A549 (cell line): ENCODE data around the gene IPMK. TPM values are rescaled to one million over a fixed set of nuclear protein-coding genes. Genes with fewer than 3 reads are reported as not detected.

Experiments
- ATAC-seq, 2 experiments: fragments of 200-7000 bp in 1 of 2; fragments of >200 bp in 1 of 2; cut with Nextera tagmentation in 1 of 2; cut with Tn5 transposase in 1 of 2; 3 replicates each; pipeline versions ENCODE4 v1.8.0 to v1.9.1; 2018 to 2020; ENCODE audit warnings: mild to moderate bottlenecking in 1 of 2, moderate library complexity in 1 of 2
- CTCF ChIA-PET: fragments of 300-600 bp; sonication (Branson Sonifier 250); formaldehyde crosslinking; extraction: SDS; loops from one replicate; lab custom pipeline; 2021; ENCODE audit warnings: antibody characterized with exemption, inconsistent platforms; lab: Yijun Ruan, JAX
- POLR2A ChIA-PET: fragments of 350-600 bp; formaldehyde crosslinking; extraction: SDS; loops from one replicate; lab custom pipeline; 2021; ENCODE audit warnings: antibody characterized with exemption, inconsistent platforms; lab: Yijun Ruan, JAX
- DNase-seq, 2 experiments: peaks; one replicate each; pipeline versions ENCODE4 v3.0.0 to v3.0.0-alpha.2; 2011 to 2016; ENCODE audit warnings: low read depth in 1 of 2, low spot score in 1 of 2
- FAIRE-seq: peaks from 2 replicates; lab custom pipeline; 2011; peaks lifted over from hg19 to GRCh38; lab: Jason Lieb, UNC
- H3K27ac ChIP-seq, 2 experiments: fragments of >200 bp; sonication (Bioruptor Twin); formaldehyde crosslinking; 3 replicates each; pipeline ENCODE4 v1.5.1; 2016 to 2017
- H3K4me1 ChIP-seq: fragments of >200 bp; sonication (Bioruptor Twin); formaldehyde crosslinking; 3 replicates; pipeline ENCODE4 v1.6.1; 2016
- H3K4me2 ChIP-seq: fragments of >200 bp; sonication (Bioruptor Twin); formaldehyde crosslinking; 3 replicates; pipeline ENCODE4 v1.6.1; 2016
- H3K4me3 ChIP-seq: fragments of >200 bp; sonication (Bioruptor Twin); formaldehyde crosslinking; 3 replicates; pipeline ENCODE4 v1.5.1; 2016
- H3K9me3 ChIP-seq: fragments of >200 bp; sonication (Bioruptor Twin); formaldehyde crosslinking; 3 replicates; pipeline ENCODE4 v1.6.1; 2016
- CBX2 ChIP-seq: fragments of 200-600 bp; sonication (generic); IDR thresholded peaks from 2 replicates; pipeline ENCODE4 v1.6.1; 2016; ENCODE audit warnings: low read depth, mild to moderate bottlenecking, borderline replicate concordance
- CHD2 ChIP-seq: fragments of 150-350 bp; IDR thresholded peaks from 2 replicates; pipeline ENCODE4 v1.6.1; 2014; ENCODE audit warnings: low read length; ENCODE audit not compliant: partially characterized antibody
- CHD4 ChIP-seq: fragments of 200-600 bp; sonication (generic); IDR thresholded peaks from 2 replicates; pipeline ENCODE4 v1.6.1; 2016; ENCODE audit warnings: antibody characterized with exemption, mild to moderate bottlenecking, borderline replicate concordance
- EP300 ChIP-seq, 2 experiments: fragments of >200 bp; sonication (Bioruptor Twin); formaldehyde crosslinking; IDR thresholded peaks; 2 replicates in 1 of 2; 3 replicates in 1 of 2; pipeline ENCODE4 v1.6.1; 2016 to 2017
- ESRRA ChIP-seq: fragments of 150-350 bp; IDR thresholded peaks from 2 replicates; pipeline ENCODE4 v1.6.1; 2014; ENCODE audit warnings: mild to moderate bottlenecking, low read length, borderline replicate concordance
- FOSL2 ChIP-seq, 2 experiments: fragments of 450-650 bp in 1 of 2; fragments of >200 bp in 1 of 2; sonication (Bioruptor Twin) in 1 of 2; formaldehyde crosslinking; IDR thresholded peaks; 2 replicates each; pipeline versions ENCODE4 v1.5.0 to v1.6.1; 2016 to 2020; ENCODE audit warnings: mild to moderate bottlenecking in 1 of 2, moderate library complexity in 1 of 2
- FOXS1 ChIP-seq: fragments of 250-450 bp; sonication (Bioruptor Pico); IDR thresholded peaks from 2 replicates; pipeline ENCODE4 v1.5.0; 2020; ENCODE audit warnings: mild to moderate bottlenecking, moderate library complexity
- GATA3 ChIP-seq: IDR thresholded peaks from 2 replicates; pipeline ENCODE4 v1.6.1; 2012; ENCODE audit warnings: borderline replicate concordance
- HDAC2 ChIP-seq: fragments of 200-600 bp; sonication (generic); IDR thresholded peaks from 2 replicates; pipeline ENCODE4 v1.6.1; 2016
- HOXB13 ChIP-seq: fragments of 250-450 bp; sonication (Bioruptor Pico); IDR thresholded peaks from 2 replicates; pipeline ENCODE4 v1.5.0; 2020; ENCODE audit warnings: low read depth, mild to moderate bottlenecking, moderate library complexity
- KDM1A ChIP-seq: fragments of 200-600 bp; sonication (generic); IDR thresholded peaks from 2 replicates; pipeline ENCODE4 v1.6.1; 2016; ENCODE audit warnings: low read depth, mild to moderate bottlenecking
- MAFK ChIP-seq: fragments of 450-650 bp; IDR thresholded peaks from 2 replicates; pipeline ENCODE4 v1.6.1; 2014; ENCODE audit not compliant: partially characterized antibody
- MYC ChIP-seq: IDR thresholded peaks from 2 replicates; pipeline ENCODE4 v1.6.1; 2012; ENCODE audit warnings: mild to moderate bottlenecking, inconsistent platforms, low read length, improper control_type of control experiment, borderline replicate concordance
- NPAS2 ChIP-seq: fragments of 250-450 bp; sonication (Bioruptor Pico); IDR thresholded peaks from 2 replicates; pipeline ENCODE4 v1.8.0; 2022; ENCODE audit warnings: mild to moderate bottlenecking, moderate library complexity, borderline replicate concordance
- POLR2AphosphoS2 ChIP-seq: conservative IDR thresholded peaks from 2 replicates; pipeline ENCODE4 v1.6.1; 2012; ENCODE audit warnings: low read length, improper control_type of control experiment, inconsistent platforms
- RARB ChIP-seq: fragments of 250-450 bp; sonication (Bioruptor Pico); IDR thresholded peaks from 2 replicates; pipeline ENCODE4 v1.8.0; 2021; ENCODE audit warnings: mild to moderate bottlenecking, moderate library complexity
- RNF2 ChIP-seq: fragments of 200-600 bp; sonication (generic); IDR thresholded peaks from 2 replicates; pipeline ENCODE4 v1.6.1; 2016; ENCODE audit warnings: low read depth, mild to moderate bottlenecking, antibody characterized with exemption, moderate library complexity, borderline replicate concordance
- SREBF2 ChIP-seq: fragments of 450-650 bp; IDR thresholded peaks from 2 replicates; pipeline ENCODE4 v1.6.1; 2014; ENCODE audit warnings: mild to moderate bottlenecking, moderate library complexity
- TFCP2L1 ChIP-seq: fragments of 250-450 bp; sonication (Bioruptor Pico); IDR thresholded peaks from 2 replicates; pipeline ENCODE4 v1.5.0; 2021; ENCODE audit warnings: mild to moderate bottlenecking
- TP53 ChIP-seq: fragments of 250-450 bp; sonication (Bioruptor Pico); IDR thresholded peaks from 2 replicates; pipeline ENCODE4 v1.5.0; 2021; ENCODE audit warnings: mild to moderate bottlenecking, moderate library complexity
- ZNF302 ChIP-seq: fragments of 250-450 bp; sonication (Bioruptor Pico); IDR thresholded peaks from 2 replicates; pipeline ENCODE4 v1.9.0; 2021; ENCODE audit warnings: inconsistent platforms, mild to moderate bottlenecking, moderate library complexity
- ZSCAN20 ChIP-seq: fragments of 250-450 bp; sonication (Bioruptor Pico); IDR thresholded peaks from 2 replicates; pipeline ENCODE4 v1.8.0; 2022; ENCODE audit warnings: mild to moderate bottlenecking, moderate library complexity
- WGBS: methylation state at CpG from one replicate; pipeline ENCODE4 v1.1.6; 2017; ENCODE audit errors: missing lambda C conversion rate; 5-methylcytosine and 5-hydroxymethylcytosine counted together
- polyA plus RNA-seq, 4 experiments: library from polyadenylated mRNA; depleted of rRNA in 3 of 4; stranded (reverse); fragments of >200 nt; fragmentation: RNase III in 1 of 4; extraction: RNeasy Plus Mini Kit Qiagen cat#74134 plus additional on column Dnase treatment in 1 of 4; gene quantifications; 2 replicates in 3 of 4; 3 replicates in 1 of 4; pipeline ENCODE4 v1.2.3, GENCODE V29; 2011 to 2017
- TF ChIP-seq, protein P1 (sequence below): IDR thresholded peaks from 2 replicates; pipeline ENCODE4 v1.6.1; 2012
- TF ChIP-seq, protein P2 (sequence below): fragments of 200-600 bp; sonication (generic); IDR thresholded peaks from 2 replicates; pipeline ENCODE4 v1.6.1; 2016; ENCODE audit warnings: antibody characterized with exemption, mild to moderate bottlenecking, moderate library complexity
- TF ChIP-seq, protein P3 (sequence below): fragments of >200 bp; sonication (Bioruptor Twin); formaldehyde crosslinking; IDR thresholded peaks from 2 replicates; pipeline ENCODE4 v1.6.1; 2016
- TF ChIP-seq, protein P4 (sequence below): IDR thresholded peaks from 2 replicates; pipeline ENCODE4 v1.6.1; 2012
- TF ChIP-seq, protein P5 (sequence below): fragments of 250-450 bp; sonication (Bioruptor Pico); IDR thresholded peaks from 2 replicates; pipeline ENCODE4 v1.5.0; 2021; ENCODE audit warnings: mild to moderate bottlenecking, moderate library complexity, borderline replicate concordance

The IPMK gene
- polyA plus RNA-seq, 2 of the 4 experiments (the other 2 are of a cell fraction) = 2.9 to 5.6 TPM

DNA sequence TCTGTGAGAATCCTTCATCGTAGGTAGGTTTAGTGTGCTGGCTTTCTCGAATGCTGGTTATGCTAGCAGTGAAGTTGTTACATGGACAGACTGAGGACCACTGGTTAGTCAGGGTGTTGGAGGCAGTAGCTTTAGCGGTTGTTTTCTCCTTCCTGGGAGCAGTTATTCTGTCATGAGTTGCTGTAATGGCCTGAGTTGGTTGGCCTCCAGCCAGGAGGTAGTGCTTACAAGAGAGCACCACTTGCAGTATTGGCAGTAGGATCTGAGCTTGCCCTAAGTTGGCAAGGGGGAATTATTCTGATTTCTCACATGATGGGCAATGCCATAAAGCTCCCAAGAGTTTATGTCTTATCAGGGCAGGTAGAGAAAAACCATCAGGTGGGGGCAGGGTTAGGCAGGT, 58.0 kb downstream of the IPMK start:
- POLR2A ChIA-PET = no interaction called here
- FAIRE-seq (no peak), ATAC-seq (no peak)
- Histone ChIP-seq H3K4me1 (no peaks in the 10 kb centered on the region), H3K4me3 (no peak overlapping the region), H3K27ac (no peak overlapping the region)
- CTCF ChIA-PET = interaction anchor here (1.2 kb wide), 2 partner anchors 21 to 32 kb away, joined by 3 read pairs; no protein-coding TSS in a partner anchor
- TF ChIP-seq FOXS1 (no peak), RNF2 (no peak), ESRRA (no peak), KDM1A (no peak), FOSL2 (IDR thresholded peaks at IDR 0.05) (no peak), FOSL2 (CRISPR knock-in tag; IDR thresholded peaks at IDR 0.05) (no peak), ZSCAN20 (CRISPR knock-in tag) (no peak), EP300 (IDR thresholded peaks at IDR 0.05) (no peak), CBX2 (no peak), MYC (no peak), TFCP2L1 (CRISPR knock-in tag) (no peak), SREBF2 (no peak), HOXB13 (no peak), CHD2 (no peak), NPAS2 (CRISPR knock-in tag) (no peak), ZNF302 (CRISPR knock-in tag) (no peak), RARB (CRISPR knock-in tag) (no peak), TP53 (CRISPR knock-in tag) (no peak)
- TF ChIP-seq, protein P1, sequence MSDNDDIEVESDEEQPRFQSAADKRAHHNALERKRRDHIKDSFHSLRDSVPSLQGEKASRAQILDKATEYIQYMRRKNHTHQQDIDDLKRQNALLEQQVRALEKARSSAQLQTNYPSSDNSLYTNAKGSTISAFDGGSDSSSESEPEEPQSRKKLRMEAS = no peak
- TF ChIP-seq, protein P2, sequence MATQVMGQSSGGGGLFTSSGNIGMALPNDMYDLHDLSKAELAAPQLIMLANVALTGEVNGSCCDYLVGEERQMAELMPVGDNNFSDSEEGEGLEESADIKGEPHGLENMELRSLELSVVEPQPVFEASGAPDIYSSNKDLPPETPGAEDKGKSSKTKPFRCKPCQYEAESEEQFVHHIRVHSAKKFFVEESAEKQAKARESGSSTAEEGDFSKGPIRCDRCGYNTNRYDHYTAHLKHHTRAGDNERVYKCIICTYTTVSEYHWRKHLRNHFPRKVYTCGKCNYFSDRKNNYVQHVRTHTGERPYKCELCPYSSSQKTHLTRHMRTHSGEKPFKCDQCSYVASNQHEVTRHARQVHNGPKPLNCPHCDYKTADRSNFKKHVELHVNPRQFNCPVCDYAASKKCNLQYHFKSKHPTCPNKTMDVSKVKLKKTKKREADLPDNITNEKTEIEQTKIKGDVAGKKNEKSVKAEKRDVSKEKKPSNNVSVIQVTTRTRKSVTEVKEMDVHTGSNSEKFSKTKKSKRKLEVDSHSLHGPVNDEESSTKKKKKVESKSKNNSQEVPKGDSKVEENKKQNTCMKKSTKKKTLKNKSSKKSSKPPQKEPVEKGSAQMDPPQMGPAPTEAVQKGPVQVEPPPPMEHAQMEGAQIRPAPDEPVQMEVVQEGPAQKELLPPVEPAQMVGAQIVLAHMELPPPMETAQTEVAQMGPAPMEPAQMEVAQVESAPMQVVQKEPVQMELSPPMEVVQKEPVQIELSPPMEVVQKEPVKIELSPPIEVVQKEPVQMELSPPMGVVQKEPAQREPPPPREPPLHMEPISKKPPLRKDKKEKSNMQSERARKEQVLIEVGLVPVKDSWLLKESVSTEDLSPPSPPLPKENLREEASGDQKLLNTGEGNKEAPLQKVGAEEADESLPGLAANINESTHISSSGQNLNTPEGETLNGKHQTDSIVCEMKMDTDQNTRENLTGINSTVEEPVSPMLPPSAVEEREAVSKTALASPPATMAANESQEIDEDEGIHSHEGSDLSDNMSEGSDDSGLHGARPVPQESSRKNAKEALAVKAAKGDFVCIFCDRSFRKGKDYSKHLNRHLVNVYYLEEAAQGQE = no peak
- TF ChIP-seq, protein P3, sequence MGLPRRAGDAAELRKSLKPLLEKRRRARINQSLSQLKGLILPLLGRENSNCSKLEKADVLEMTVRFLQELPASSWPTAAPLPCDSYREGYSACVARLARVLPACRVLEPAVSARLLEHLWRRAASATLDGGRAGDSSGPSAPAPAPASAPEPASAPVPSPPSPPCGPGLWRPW = no peak
- TF ChIP-seq, all 56 proteins: peak for 0
- no peaks in the 10 kb centered on the region for H3K9me3 ChIP-seq
- no peak overlapping the region for H3K4me2 ChIP-seq
- WGBS = 100% methylated on average over 3 of the region's 3 CpGs
- no peak for DNase-seq

DNA sequence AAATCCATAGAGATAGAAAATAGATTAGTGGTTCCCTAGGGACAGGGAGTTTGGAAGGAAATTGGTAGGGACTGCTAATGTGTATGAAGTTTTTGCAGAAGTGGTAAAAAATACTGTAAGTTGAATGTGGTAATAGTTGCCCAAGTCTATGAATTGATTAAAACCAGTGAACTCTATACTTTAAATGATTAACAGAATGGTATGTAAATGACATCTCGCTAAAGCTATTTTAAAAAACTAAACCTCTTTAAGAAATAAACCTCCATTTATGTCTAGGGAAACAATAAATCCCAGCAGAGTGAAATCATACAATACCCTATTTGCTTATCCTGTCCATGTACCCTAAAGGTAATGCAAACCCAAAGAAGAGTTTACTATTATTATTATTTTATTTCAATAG, 61.4 kb downstream of the IPMK start:
- FAIRE-seq (no peak), DNase-seq (no peak), ATAC-seq (no peak)
- Histone ChIP-seq H3K4me3 (no peak overlapping the region), H3K4me1 (no peaks in the 10 kb centered on the region), H3K9me3 (no peaks in the 10 kb centered on the region), H3K27ac (no peak overlapping the region), H3K4me2 (no peak overlapping the region)
- ChIA-PET POLR2A (no interaction called here), CTCF (interaction anchor here (1.0 to 1.3 kb wide), 2 partner anchors 20 to 29 kb away, joined by 3 read pairs; no protein-coding TSS in a partner anchor)
- 92% methylated on average over 1 of the region's 1 CpG for WGBS
- TF ChIP-seq, protein P4, sequence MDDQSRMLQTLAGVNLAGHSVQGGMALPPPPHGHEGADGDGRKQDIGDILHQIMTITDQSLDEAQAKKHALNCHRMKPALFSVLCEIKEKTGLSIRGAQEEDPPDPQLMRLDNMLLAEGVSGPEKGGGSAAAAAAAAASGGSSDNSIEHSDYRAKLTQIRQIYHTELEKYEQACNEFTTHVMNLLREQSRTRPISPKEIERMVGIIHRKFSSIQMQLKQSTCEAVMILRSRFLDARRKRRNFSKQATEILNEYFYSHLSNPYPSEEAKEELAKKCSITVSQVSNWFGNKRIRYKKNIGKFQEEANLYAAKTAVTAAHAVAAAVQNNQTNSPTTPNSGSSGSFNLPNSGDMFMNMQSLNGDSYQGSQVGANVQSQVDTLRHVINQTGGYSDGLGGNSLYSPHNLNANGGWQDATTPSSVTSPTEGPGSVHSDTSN = no peak
- TF ChIP-seq, protein P5, sequence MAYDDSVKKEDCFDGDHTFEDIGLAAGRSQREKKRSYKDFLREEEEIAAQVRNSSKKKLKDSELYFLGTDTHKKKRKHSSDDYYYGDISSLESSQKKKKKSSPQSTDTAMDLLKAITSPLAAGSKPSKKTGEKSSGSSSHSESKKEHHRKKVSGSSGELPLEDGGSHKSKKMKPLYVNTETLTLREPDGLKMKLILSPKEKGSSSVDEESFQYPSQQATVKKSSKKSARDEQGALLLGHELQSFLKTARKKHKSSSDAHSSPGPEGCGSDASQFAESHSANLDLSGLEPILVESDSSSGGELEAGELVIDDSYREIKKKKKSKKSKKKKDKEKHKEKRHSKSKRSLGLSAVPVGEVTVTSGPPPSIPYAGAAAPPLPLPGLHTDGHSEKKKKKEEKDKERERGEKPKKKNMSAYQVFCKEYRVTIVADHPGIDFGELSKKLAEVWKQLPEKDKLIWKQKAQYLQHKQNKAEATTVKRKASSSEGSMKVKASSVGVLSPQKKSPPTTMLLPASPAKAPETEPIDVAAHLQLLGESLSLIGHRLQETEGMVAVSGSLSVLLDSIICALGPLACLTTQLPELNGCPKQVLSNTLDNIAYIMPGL (CRISPR knock-in tag) = no peak
- TF ChIP-seq CBX2 (no peak), GATA3 (no peak), EP300 (IDR thresholded peaks at IDR 0.05) (no peak), CHD4 (no peak), POLR2AphosphoS2 (no peak), MAFK (no peak), HDAC2 (no peak)
- TF ChIP-seq, protein P1 = no peak
- TF ChIP-seq, protein P2 = no peak
